Hematopoietic multipotent progenitor cell treated with erythropoietin and hydrocortisone succinate and interleukin-3 and kit ligand, for 8 days (in vitro differentiated cells): ENCODE results near the gene MAP2K3.
"Not testable (repeated sequence)": the region's sequence is repeated elsewhere in the genome, so short reads cannot be mapped to it uniquely, and the experiment has no call there.

Experiments used
- DNase-seq: peaks from one replicate; pipeline ENCODE4 v3.0.0-alpha.2; 2015

The MAP2K3 gene

GRCh38 chr17:21313761-21314160 lies 29.2 kb downstream of the MAP2K3 start:
- DNase-seq = not testable (repeated sequence)

GRCh38 chr17:21314261-21314664 lies 29.8 kb downstream of the MAP2K3 start:
- not testable (repeated sequence) for DNase-seq

- not testable (repeated sequence) for DNase-seq
Observed at GRCh38 chr17:21314701-21315111, 30.2 kb downstream of the MAP2K3 start.

- DNase-seq = not testable (repeated sequence)
Observed at GRCh38 chr17:21315246-21316000, 30.9 kb downstream of the MAP2K3 start.

GRCh38 chr17:21316212-21316886 lies 31.8 kb downstream of the MAP2K3 start:
- not testable (repeated sequence) for DNase-seq

- DNase-seq = not testable (repeated sequence)
Observed at GRCh38 chr17:21316887-21317500, 32.5 kb downstream of the MAP2K3 start.

- DNase-seq = not testable (repeated sequence)
Observed at GRCh38 chr17:21317821-21318220, 33.3 kb downstream of the MAP2K3 start.

- DNase-seq = no peak
Observed at GRCh38 chr17:21318439-21318838, 33.9 kb downstream of the MAP2K3 start.

- not testable (repeated sequence) for DNase-seq
Observed at GRCh38 chr17:21318856-21319255, 34.3 kb downstream of the MAP2K3 start.

GRCh38 chr17:21319256-21319655 lies 34.7 kb downstream of the MAP2K3 start:
- not testable (repeated sequence) for DNase-seq

GRCh38 chr17:21319686-21320375 lies 35.3 kb downstream of the MAP2K3 start:
- DNase-seq = peak; percentile 17

- not testable (repeated sequence) for DNase-seq
Observed at GRCh38 chr17:21320430-21320829, 35.9 kb downstream of the MAP2K3 start.

- DNase-seq = not testable (repeated sequence)
Observed at GRCh38 chr17:21321061-21321460, 36.5 kb downstream of the MAP2K3 start.

GRCh38 chr17:21321744-21322191 lies 37.3 kb downstream of the MAP2K3 start:
- not testable (repeated sequence) for DNase-seq

GRCh38 chr17:21323257-21324111 lies 39.0 kb downstream of the MAP2K3 start:
- DNase-seq = not testable (repeated sequence)

- not testable (repeated sequence) for DNase-seq
Observed at GRCh38 chr17:21324741-21325140, 40.2 kb downstream of the MAP2K3 start.

- DNase-seq = not testable (repeated sequence)
Observed at GRCh38 chr17:21327921-21328320, 43.4 kb downstream of the MAP2K3 start.

GRCh38 chr17:21328778-21329177 lies 44.3 kb downstream of the MAP2K3 start:
- DNase-seq = not testable (repeated sequence)

GRCh38 chr17:21330436-21331160 lies 46.1 kb downstream of the MAP2K3 start:
- DNase-seq = no peak

GRCh38 chr17:21336541-21337294 lies 52.2 kb downstream of the MAP2K3 start:
- not testable (repeated sequence) for DNase-seq
